Measurements from ENCODE around the gene CLHC1. TPM values are rescaled to one million over a fixed set of nuclear protein-coding genes. Genes with fewer than 3 reads are reported as not detected.
A peak's percentile ranks its signal among the peaks of the same experiment; 100 is the strongest.

CLHC1 gene
- total RNA-seq, 4 donors from 2014 or later, result 22.7 to 32.1 (median 27.1) TPM

DNA sequence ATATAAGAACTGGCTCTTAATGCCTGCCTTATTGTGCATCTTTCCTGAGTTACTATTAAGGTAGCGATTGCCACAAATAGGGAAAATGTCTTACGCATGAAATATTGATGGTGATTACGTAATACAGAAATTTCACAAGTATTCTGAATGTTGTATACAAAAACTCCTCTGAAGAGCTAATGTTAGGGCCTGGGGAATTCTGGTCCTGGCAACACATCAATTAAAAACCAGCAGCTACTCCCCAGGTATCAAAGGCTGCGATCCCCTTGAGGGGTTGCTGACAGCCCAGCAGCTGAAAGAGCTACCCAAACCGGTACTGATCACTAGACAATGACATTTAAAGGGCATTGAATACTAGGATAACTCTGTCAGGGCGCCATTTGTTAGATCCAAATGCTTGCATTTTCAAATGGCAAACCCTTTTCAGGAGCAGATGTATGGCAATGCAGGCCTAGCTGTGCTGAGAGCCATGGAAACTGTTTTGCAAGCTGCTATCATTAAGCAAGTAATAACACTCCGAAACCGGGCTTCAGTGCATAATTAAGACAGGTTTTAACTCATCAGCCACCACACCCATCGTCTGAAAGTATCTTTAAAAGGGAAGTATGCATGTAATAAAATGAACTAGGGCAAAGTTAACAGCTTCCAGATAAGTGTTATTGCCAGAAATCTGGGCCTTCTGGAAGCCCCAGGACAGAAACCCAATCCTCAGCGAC, 78.4 kb downstream of the CLHC1 start:
- Histone ChIP-seq H3K36me3 (no peaks in the 10 kb centered on the region), H3K27ac (peak overlapping the region in 1 of 3 donors; percentile 45), H3K9me3 (no peaks in the 10 kb centered on the region), H3K4me3 (replicated peaks in 1 of 3) (no peak overlapping the region), H3K27me3 (no peaks in the 10 kb centered on the region), H3K4me1 (peaks cover 23 to 49% of the 10 kb centered on the region in 2 donors)
- TF ChIP-seq, protein P1, sequence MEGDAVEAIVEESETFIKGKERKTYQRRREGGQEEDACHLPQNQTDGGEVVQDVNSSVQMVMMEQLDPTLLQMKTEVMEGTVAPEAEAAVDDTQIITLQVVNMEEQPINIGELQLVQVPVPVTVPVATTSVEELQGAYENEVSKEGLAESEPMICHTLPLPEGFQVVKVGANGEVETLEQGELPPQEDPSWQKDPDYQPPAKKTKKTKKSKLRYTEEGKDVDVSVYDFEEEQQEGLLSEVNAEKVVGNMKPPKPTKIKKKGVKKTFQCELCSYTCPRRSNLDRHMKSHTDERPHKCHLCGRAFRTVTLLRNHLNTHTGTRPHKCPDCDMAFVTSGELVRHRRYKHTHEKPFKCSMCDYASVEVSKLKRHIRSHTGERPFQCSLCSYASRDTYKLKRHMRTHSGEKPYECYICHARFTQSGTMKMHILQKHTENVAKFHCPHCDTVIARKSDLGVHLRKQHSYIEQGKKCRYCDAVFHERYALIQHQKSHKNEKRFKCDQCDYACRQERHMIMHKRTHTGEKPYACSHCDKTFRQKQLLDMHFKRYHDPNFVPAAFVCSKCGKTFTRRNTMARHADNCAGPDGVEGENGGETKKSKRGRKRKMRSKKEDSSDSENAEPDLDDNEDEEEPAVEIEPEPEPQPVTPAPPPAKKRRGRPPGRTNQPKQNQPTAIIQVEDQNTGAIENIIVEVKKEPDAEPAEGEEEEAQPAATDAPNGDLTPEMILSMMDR (IDR thresholded peaks at IDR 0.05), result no peak
- no peak for TF ChIP-seq POLR2A (IDR thresholded peaks at IDR 0.05)
- whole genome bisulfite sequencing, 2 donors, result 75 to 79% methylated on average over 10 of the region's 10 CpGs
- intact Hi-C loops (cut with DNase I), result no loop called here
- no peak for DNase-seq

- Histone ChIP-seq H3K27me3 (no peaks in the 10 kb centered on the region), H3K27ac (no peak overlapping the region), H3K4me1 (peaks cover 23 to 48% of the 10 kb centered on the region in 2 donors), H3K4me3 (replicated peaks in 1 of 3) (no peak overlapping the region), H3K36me3 (no peaks in the 10 kb centered on the region), H3K9me3 (no peaks in the 10 kb centered on the region)
- TF ChIP-seq, protein P1 (IDR thresholded peaks at IDR 0.05), result no peak
- no peak for TF ChIP-seq POLR2A (IDR thresholded peaks at IDR 0.05)
- WGBS, 2 donors, result 86 to 96% methylated on average over 14 of the region's 14 CpGs
- intact Hi-C loops (cut with DNase I), result no loop called here
- no peak for DNase-seq
Measured at GRCh38 chr2:55152475-55153412, 79.3 kb downstream of the CLHC1 start.

DNA sequence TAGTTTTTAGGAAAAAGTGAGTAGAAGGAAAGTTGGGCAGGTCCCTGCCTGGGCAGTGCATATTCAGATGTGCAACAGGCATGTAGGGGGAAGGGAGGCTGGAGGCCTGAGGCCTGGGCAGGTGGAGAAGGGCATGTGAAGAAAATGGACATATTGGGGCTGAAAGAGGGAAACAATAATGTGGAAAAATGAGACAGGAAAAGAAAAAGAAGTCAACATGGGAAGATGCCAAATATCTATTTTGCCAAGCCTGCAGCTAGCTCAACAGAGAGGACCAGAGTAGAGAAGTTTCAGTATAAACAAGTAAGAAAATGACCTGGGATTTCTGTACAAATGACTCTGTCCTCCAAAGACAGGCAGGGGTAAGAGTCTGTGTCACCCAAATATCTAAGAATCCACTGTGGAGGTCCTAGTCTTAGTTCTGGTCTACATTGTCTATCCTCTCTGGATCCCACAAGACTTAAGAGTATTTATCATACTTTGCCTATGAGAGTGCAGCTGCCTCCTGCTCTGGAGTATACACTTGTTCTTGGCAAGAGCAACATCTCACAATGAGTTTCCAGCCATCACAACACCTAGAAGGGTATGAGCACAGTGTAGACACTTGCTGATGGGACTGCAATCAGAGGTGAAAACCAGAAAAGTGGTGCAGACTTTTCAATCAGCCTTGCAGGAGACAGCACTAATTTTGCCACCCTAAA, 80.2 kb downstream of the CLHC1 start:
- intact Hi-C loops (cut with DNase I), result no loop called here
- no peaks in the 10 kb centered on the region for H3K36me3 ChIP-seq
- H3K4me3 ChIP-seq (replicated peaks in 1 of 3), result no peak overlapping the region
- TF ChIP-seq POLR2A (IDR thresholded peaks at IDR 0.05), result no peak
- TF ChIP-seq, protein P1 (IDR thresholded peaks at IDR 0.05), result no peak
- peaks cover 22 to 41% of the 10 kb centered on the region in 2 donors for H3K4me1 ChIP-seq
- H3K27me3 ChIP-seq, result no peaks in the 10 kb centered on the region
- H3K9me3 ChIP-seq, result no peaks in the 10 kb centered on the region
- DNase-seq, result no peak
- no peak overlapping the region for H3K27ac ChIP-seq

DNA sequence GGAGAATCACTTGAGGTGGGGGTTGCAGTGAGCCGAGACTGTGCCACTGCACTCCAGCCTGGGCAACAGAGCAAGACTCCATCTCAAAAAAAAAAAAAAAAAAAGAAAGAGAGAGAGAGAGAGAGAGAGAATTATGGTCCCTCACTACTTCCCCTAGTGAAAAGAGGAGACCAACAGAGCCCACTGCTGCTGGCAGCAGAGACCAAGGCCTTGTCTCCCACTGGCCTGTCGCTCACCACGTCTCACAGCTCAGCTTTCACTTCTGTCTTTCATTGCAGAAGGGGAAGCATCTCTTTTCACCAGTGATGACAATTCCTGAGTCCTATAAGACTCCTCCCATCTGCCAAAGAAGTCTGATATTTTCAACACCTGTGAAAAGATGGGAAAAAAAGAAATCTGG, 81.3 kb downstream of the CLHC1 start:
- 89 to 93% methylated on average over 3 of the region's 3 CpGs for WGBS, 2 donors
- TF ChIP-seq, protein P1 (IDR thresholded peaks at IDR 0.05), result no peak
- TF ChIP-seq POLR2A (IDR thresholded peaks at IDR 0.05), result no peak
- Histone ChIP-seq H3K27me3 (no peaks in the 10 kb centered on the region), H3K4me1 (peaks cover 12 to 30% of the 10 kb centered on the region in 2 donors), H3K4me3 (replicated peaks in 1 of 3) (no peak overlapping the region), H3K36me3 (no peaks in the 10 kb centered on the region), H3K9me3 (no peaks in the 10 kb centered on the region), H3K27ac (no peak overlapping the region)
- no peak for DNase-seq
- intact Hi-C loops (cut with DNase I), result no loop called here
